ENCODE results near the gene ZNF136. TPM values are rescaled to one million over a fixed set of nuclear protein-coding genes. Genes with fewer than 3 reads are reported as not detected.

Gene ZNF136
- total RNA-seq, 1 experiment from 2014 or later, result 4.0 TPM

GRCh38 chr19:12113121-12113520 lies 49.8 kb upstream of the ZNF136 start:
- Histone ChIP-seq H3K4me2 (ENCODE audit: low read length) (no peak overlapping the region), H3K27me3 (ENCODE audit: insufficient read depth, low read length) (no peaks in the 10 kb centered on the region), H3K27ac (ENCODE audit: low read depth, low read length) (no peak overlapping the region), H3K9me3 (ENCODE audit: control insufficient read depth in 1 of 2, insufficient read depth in 1 of 2, low read depth in 1 of 2, low read length in 2 of 2) (peaks cover 0 to 9% of the 10 kb centered on the region in 2 experiments; a peak in 2 of 4 replicates), H3K36me3 (ENCODE audit: control insufficient read depth in 1 of 2, insufficient read depth in 2 of 2, low read length in 2 of 2) (no peaks in the 10 kb centered on the region), H3K79me2 (ENCODE audit: insufficient read depth, low read length) (no peaks in the 10 kb centered on the region), H3K4me1 (ENCODE audit: control insufficient read depth in 1 of 2, insufficient read depth in 2 of 2, low read length in 2 of 2) (no peaks in the 10 kb centered on the region), H4K20me1 (ENCODE audit: insufficient read depth) (no peaks in the 10 kb centered on the region), H2AFZ (ENCODE audit: low read depth, low read length, poor library complexity, severe bottlenecking) (no peak overlapping the region), H3K9me2 (ENCODE audit: insufficient read depth) (no peaks in the 10 kb centered on the region), H3K4me3 (replicated peaks in 1 of 2; ENCODE audit: low read depth in 1 of 2, low read length in 2 of 2) (no peak overlapping the region), H3K9ac (ENCODE audit: low read length) (no peak overlapping the region)
- intact Hi-C loops (cut with micrococcal nuclease), result no loop called here
- no TSS peak for BruUV-seq (replicated peaks)
- ATAC-seq, result no peak
- TF ChIP-seq CEBPB (IDR thresholded peaks at IDR 0.05; ENCODE audit: low read depth) (no peak), CBX3 (IDR thresholded peaks at IDR 0.05; ENCODE audit: low read depth) (no peak), YY1 (IDR thresholded peaks at IDR 0.05; ENCODE audit: extremely low read depth, insufficient replicate concordance, low read depth, low read length) (no peak)
- RAD21 ChIA-PET (ENCODE audit: low non-redundant PET in 1 of 2, low total read pairs in 2 of 2, uncharacterized antibody in 2 of 2, unreplicated experiment in 2 of 2), result no interaction called here
- DNase-seq (ENCODE audit: low read depth, low spot score), result no peak
- POLR2A ChIA-PET, result no interaction called here
- CTCF ChIA-PET, result no interaction called here

GRCh38 chr19:12117201-12117970 lies 45.5 kb upstream of the ZNF136 start:
- ChIA-PET POLR2A (no interaction called here), CTCF (no interaction called here), RAD21 (ENCODE audit: low non-redundant PET in 1 of 2, low total read pairs in 2 of 2, uncharacterized antibody in 2 of 2, unreplicated experiment in 2 of 2) (no interaction called here)
- no peaks in the 10 kb centered on the region for H3K79me2 ChIP-seq (ENCODE audit: insufficient read depth, low read length)
- H3K4me3 ChIP-seq (replicated peaks in 1 of 2; ENCODE audit: low read depth in 1 of 2, low read length in 2 of 2), result no peak overlapping the region
- H3K4me1 ChIP-seq (ENCODE audit: control insufficient read depth in 1 of 2, insufficient read depth in 2 of 2, low read length in 2 of 2), result no peaks in the 10 kb centered on the region
- H3K27ac ChIP-seq (ENCODE audit: low read depth, low read length), result no peak overlapping the region
- H3K4me2 ChIP-seq (ENCODE audit: low read length), result no peak overlapping the region
- H2AFZ ChIP-seq (ENCODE audit: low read depth, low read length, poor library complexity, severe bottlenecking), result no peak overlapping the region
- H4K20me1 ChIP-seq (ENCODE audit: insufficient read depth), result no peaks in the 10 kb centered on the region
- BruUV-seq (replicated peaks), result no TSS peak
- no peak overlapping the region for H3K9ac ChIP-seq (ENCODE audit: low read length)
- H3K9me3 ChIP-seq (ENCODE audit: control insufficient read depth in 1 of 2, insufficient read depth in 1 of 2, low read depth in 1 of 2, low read length in 2 of 2), result peaks cover 0 to 5% of the 10 kb centered on the region in 2 experiments; a peak in 2 of 4 replicates
- intact Hi-C loops (cut with micrococcal nuclease), result no loop called here
- ATAC-seq (no peak), DNase-seq (ENCODE audit: low read depth, low spot score) (no peak)
- TF ChIP-seq POLR2AphosphoS5 (IDR thresholded peaks at IDR 0.05; ENCODE audit: low read depth, low read length) (no peak), CEBPB (IDR thresholded peaks at IDR 0.05; ENCODE audit: low read depth) (no peak), ZFX (IDR thresholded peaks at IDR 0.05) (no peak)
- H3K27me3 ChIP-seq (ENCODE audit: insufficient read depth, low read length), result no peaks in the 10 kb centered on the region
- no peaks in the 10 kb centered on the region for H3K9me2 ChIP-seq (ENCODE audit: insufficient read depth)
- H3K36me3 ChIP-seq (ENCODE audit: control insufficient read depth in 1 of 2, insufficient read depth in 2 of 2, low read length in 2 of 2), result no peaks in the 10 kb centered on the region

Measured in HCT116 (cell line).